ENCODE measurements around the gene CHMP1B.

Gene CHMP1B

DNA sequence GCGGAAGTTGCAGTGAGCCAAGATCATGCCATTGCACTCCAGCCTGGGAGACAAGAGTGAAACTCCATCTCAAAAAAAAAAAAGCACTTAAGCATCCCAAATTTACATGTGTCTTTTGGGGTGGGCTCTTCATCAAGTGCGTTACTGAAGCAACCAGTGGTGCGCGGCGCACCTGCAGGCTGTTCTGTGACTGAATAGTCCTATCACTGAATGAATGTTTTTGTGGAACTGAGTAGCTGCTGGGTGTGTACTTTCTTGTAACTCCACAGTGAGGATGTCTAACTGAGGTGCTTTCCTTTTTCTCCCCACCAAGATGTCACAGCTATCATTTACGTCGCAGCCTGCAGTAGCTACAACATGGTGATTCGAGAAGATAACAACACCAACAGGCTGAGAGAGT is 17.0 kb downstream of the CHMP1B start:
- Histone ChIP-seq H3K4me3 (ENCODE audit: low read depth, low read length) (no peak overlapping the region), H3K9ac (ENCODE audit: low read length) (no peak overlapping the region), H3K27me3 (ENCODE audit: control insufficient read depth, insufficient read depth, low read length) (no peaks in the 10 kb centered on the region), H3K27ac (ENCODE audit: low read depth, low read length) (no peak overlapping the region), H3K36me3 (ENCODE audit: control insufficient read depth, insufficient read depth, low read length) (peaks cover 2% of the 10 kb centered on the region), H3K9me3 (ENCODE audit: control insufficient read depth, insufficient read depth, low read depth, low read length) (no peaks in the 10 kb centered on the region), H3K4me1 (ENCODE audit: control insufficient read depth, insufficient read depth, low read length) (peaks cover 9% of the 10 kb centered on the region)

DNA sequence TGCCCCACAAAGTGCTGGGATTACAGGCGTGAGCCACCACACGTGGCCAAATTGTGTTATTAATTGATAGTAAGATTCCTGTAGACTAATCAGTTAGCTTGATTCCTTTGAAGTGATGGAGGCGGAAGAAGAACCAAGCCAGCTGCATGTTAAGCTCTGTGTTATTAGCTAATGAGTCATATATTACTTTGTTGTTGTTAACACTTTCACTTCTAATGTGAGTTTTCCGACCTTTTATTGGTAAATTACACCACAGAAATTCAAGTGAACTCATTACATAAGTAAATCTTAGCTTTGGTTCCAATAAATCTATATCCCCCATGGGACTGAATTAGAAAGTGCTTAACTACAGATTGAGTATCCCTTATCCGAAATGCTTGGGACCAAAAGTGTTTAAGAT is 20.3 kb downstream of the CHMP1B start:
- Histone ChIP-seq H3K27me3 (ENCODE audit: control insufficient read depth, insufficient read depth, low read length) (no peaks in the 10 kb centered on the region), H3K4me1 (ENCODE audit: control insufficient read depth, insufficient read depth, low read length) (peaks cover 7% of the 10 kb centered on the region), H3K4me3 (ENCODE audit: low read depth, low read length) (no peak overlapping the region), H3K9ac (ENCODE audit: low read length) (no peak overlapping the region), H3K36me3 (ENCODE audit: control insufficient read depth, insufficient read depth, low read length) (peaks cover 20% of the 10 kb centered on the region), H3K9me3 (ENCODE audit: control insufficient read depth, insufficient read depth, low read depth, low read length) (peaks cover 4% of the 10 kb centered on the region; the same call in 1 of the 2 replicates), H3K27ac (ENCODE audit: low read depth, low read length) (no peak overlapping the region)

DNA sequence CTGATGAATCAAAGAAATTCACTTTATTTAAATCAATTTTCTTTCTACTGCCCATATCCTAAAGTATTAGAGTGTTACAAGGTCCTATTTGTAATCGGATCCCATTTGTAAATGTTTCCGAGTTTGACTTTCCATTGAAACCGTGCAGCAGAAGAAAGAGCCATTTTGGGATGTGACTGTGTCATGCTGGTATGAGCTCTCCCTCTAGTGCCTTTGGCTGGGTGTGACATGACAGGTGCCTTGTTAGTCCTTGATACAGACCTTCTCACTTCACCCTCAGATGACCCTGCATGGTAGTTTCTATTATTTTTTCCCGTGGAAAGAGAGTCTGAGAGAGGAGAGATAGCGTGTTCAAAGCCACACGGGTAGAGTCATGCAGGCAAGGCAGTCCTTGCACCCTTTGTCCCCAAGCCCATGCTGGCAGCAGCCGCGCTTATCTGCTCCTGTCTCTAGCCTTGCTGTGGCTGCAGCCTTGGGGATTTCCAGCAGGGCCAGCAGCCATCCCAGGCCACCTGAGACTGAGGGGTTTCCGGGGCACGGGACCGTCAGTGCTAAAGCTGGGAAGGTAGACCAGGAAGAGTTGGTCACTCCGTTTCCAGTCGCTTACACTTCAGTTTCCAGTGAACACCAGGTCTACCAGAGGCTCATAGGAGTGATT is 21.4 kb downstream of the CHMP1B start:
- Histone ChIP-seq H3K4me3 (ENCODE audit: low read depth, low read length) (no peak overlapping the region), H3K9ac (ENCODE audit: low read length) (no peak overlapping the region), H3K27me3 (ENCODE audit: control insufficient read depth, insufficient read depth, low read length) (no peaks in the 10 kb centered on the region), H3K27ac (ENCODE audit: low read depth, low read length) (no peak overlapping the region), H3K9me3 (ENCODE audit: control insufficient read depth, insufficient read depth, low read depth, low read length) (peaks cover 4% of the 10 kb centered on the region; the same call in 1 of the 2 replicates), H3K4me1 (ENCODE audit: control insufficient read depth, insufficient read depth, low read length) (peaks cover 6% of the 10 kb centered on the region), H3K36me3 (ENCODE audit: control insufficient read depth, insufficient read depth, low read length) (peaks cover 25% of the 10 kb centered on the region)

DNA sequence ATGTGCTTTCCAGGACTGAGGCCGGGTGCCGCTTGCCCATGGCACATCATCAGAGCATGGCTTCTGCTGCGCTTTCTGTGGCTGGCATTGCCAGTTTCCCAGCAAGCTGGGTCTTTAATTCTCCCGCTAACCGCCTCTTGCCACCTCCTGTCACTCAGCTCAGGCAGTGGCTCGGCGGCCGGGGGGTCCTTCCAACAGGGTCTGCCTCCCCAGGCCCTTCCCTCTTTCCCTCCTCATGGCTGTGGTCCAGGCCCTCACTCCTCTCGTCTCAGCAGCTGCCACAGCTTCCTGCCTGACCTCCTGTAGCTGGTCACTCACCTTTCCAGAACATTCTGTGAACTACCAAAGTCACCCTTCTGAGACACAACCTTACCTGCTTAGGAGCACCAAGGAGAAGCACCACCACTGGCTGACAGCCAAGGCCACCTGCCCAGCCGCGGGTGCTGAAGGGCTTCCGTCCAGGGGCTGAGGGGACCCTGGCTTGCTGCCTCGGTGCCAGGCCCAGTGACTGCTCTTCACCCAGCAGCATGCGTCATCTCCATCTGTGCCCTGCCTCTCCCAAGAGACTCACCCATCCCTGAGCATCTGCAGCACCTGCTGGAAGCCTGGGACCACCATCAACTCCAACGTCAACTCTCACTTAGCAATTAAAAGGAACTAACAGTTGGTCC is 22.6 kb downstream of the CHMP1B start:
- H3K9ac ChIP-seq (ENCODE audit: low read length), result no peak overlapping the region

DNA sequence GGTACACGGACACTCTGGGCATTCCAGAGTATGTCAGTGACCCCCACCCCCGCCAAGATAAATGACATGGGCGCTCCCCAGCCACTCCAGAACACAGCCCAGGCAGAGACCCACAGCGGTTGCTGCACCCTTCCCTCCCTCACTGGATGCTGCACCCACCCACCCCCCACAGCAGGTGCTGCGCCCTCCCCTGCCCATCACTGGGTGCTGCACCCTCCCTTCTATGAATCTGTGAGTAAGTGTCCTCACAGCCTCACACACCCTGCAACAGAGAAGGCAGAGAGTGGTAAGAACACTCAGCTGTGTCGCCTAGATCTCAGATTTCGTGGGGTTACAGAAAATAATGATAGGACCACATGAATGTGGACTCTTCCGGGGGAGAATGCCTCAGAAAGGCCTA is 23.5 kb downstream of the CHMP1B start:
- Histone ChIP-seq H3K9ac (ENCODE audit: low read length) (no peak overlapping the region), H3K9me3 (ENCODE audit: control insufficient read depth, insufficient read depth, low read depth, low read length) (peaks cover 4% of the 10 kb centered on the region; the same call in 1 of the 2 replicates), H3K4me1 (ENCODE audit: control insufficient read depth, insufficient read depth, low read length) (peaks cover 6% of the 10 kb centered on the region; the same call in 1 of the 2 replicates), H3K27ac (ENCODE audit: low read depth, low read length) (no peak overlapping the region), H3K36me3 (ENCODE audit: control insufficient read depth, insufficient read depth, low read length) (peaks cover 29% of the 10 kb centered on the region), H3K27me3 (ENCODE audit: control insufficient read depth, insufficient read depth, low read length) (no peaks in the 10 kb centered on the region), H3K4me3 (ENCODE audit: low read depth, low read length) (no peak overlapping the region)

More for the DNA sequence above, 22.6 kb downstream of the CHMP1B start:
- Histone ChIP-seq H3K4me3 (ENCODE audit: low read depth, low read length) (no peak overlapping the region), H3K9me3 (ENCODE audit: control insufficient read depth, insufficient read depth, low read depth, low read length) (peaks cover 4% of the 10 kb centered on the region; the same call in 1 of the 2 replicates), H3K36me3 (ENCODE audit: control insufficient read depth, insufficient read depth, low read length) (peaks cover 25% of the 10 kb centered on the region), H3K27ac (ENCODE audit: low read depth, low read length) (no peak overlapping the region), H3K27me3 (ENCODE audit: control insufficient read depth, insufficient read depth, low read length) (no peaks in the 10 kb centered on the region), H3K4me1 (ENCODE audit: control insufficient read depth, insufficient read depth, low read length) (peaks cover 6% of the 10 kb centered on the region; the same call in 1 of the 2 replicates)

DNA sequence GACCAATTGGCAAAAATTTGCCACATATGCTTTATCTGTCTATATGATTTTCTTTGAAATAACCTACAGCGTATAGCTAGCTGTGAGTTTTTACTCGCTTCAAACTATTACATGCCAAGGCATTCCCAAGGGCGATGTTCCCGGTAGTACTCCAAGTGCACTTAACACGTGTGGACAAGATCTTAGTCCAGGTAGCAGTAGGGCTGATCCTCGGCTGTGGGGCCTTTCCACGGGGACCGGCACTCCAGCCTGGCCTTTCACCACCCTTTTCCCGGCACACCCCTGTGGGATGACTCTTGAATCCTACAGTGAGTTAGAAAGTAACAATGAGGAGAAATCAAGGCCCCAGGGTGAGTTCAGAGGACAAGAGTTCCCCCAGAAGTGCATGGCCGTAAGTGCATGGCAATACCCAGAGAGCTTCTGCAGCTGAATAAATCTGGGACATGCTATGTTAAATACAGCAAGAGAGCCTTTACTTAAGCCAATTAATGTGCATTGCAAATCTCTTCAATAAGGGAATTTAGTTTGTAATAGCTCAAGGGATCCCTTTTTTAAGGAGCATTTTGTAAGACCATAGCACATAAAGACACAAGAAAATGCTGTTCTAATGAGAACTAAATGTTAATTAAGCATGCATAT is 26.4 kb downstream of the CHMP1B start:
- H3K9me3 ChIP-seq (ENCODE audit: control insufficient read depth, insufficient read depth, low read depth, low read length), result peaks cover 4% of the 10 kb centered on the region; the same call in 1 of the 2 replicates
- H3K4me1 ChIP-seq (ENCODE audit: control insufficient read depth, insufficient read depth, low read length), result peaks cover 6% of the 10 kb centered on the region; the same call in 1 of the 2 replicates
- H3K9ac ChIP-seq (ENCODE audit: low read length), result no peak overlapping the region
- no peak overlapping the region for H3K4me3 ChIP-seq (ENCODE audit: low read depth, low read length)
- H3K27ac ChIP-seq (ENCODE audit: low read depth, low read length), result no peak overlapping the region
- no peaks in the 10 kb centered on the region for H3K27me3 ChIP-seq (ENCODE audit: control insufficient read depth, insufficient read depth, low read length)
- H3K36me3 ChIP-seq (ENCODE audit: control insufficient read depth, insufficient read depth, low read length), result peaks cover 43% of the 10 kb centered on the region

DNA sequence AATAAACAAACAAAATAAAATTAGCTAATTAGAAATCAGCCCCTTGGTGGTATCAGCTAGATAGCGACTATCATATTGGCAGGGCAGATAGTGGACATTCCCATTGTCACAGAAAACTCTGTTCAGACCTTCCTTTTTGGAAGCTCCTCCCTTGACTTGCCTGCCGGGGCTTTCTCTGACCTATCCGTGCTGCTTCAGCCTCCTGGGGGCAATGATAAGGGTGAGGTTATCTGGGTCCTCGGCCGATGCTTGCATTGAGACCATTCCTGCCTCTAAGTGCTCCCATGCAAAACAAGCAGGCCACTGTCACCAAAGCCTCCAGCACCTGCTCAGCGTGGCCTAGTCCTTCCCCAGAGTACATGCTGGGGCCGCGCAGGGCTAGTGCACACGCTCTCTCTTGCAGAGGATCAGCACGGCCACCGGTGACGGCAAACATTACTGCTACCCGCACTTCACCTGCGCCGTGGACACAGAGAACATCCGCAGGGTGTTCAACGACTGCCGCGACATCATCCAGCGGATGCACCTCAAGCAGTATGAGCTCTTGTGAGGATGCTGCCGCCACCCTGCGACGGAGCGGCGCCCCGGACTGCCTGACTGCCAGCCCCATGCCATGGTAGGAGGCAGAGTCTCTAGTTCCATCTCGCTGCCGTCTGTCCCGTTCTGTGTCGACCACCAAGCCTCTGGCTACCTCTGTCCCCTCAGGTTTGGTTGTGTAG is 29.5 kb downstream of the CHMP1B start:
- H3K4me3 ChIP-seq (ENCODE audit: low read depth, low read length), result no peak overlapping the region
- H3K36me3 ChIP-seq (ENCODE audit: control insufficient read depth, insufficient read depth, low read length), result peaks cover 48% of the 10 kb centered on the region
- no peaks in the 10 kb centered on the region for H3K9me3 ChIP-seq (ENCODE audit: control insufficient read depth, insufficient read depth, low read depth, low read length)
- H3K9ac ChIP-seq (ENCODE audit: low read length), result no peak overlapping the region
- H3K4me1 ChIP-seq (ENCODE audit: control insufficient read depth, insufficient read depth, low read length), result peaks cover 6% of the 10 kb centered on the region; the same call in 1 of the 2 replicates
- H3K27me3 ChIP-seq (ENCODE audit: control insufficient read depth, insufficient read depth, low read length), result no peaks in the 10 kb centered on the region
- H3K27ac ChIP-seq (ENCODE audit: low read depth, low read length), result no peak overlapping the region

DNA sequence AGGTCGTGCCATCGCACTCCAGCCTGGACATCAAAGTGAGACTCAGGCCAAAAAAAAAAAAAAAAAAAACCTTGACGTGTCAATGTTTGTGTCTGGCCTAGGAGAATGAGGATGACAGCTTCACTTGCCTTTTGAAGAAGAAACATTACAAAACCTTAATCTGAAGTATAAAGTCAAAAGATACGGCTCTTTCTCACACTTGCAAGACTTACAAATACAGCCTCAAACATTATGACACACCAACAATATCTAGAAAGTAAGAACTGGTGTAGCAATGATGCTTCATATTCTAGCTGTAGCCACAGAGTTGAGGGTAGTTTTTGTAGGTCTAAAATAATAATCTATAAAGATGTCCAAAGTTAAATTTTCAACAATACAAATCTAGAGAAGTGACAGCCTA is 31.4 kb downstream of the CHMP1B start:
- H3K27ac ChIP-seq (ENCODE audit: low read depth, low read length), result no peak overlapping the region
- H3K4me1 ChIP-seq (ENCODE audit: control insufficient read depth, insufficient read depth, low read length), result peaks cover 6% of the 10 kb centered on the region; the same call in 1 of the 2 replicates
- H3K27me3 ChIP-seq (ENCODE audit: control insufficient read depth, insufficient read depth, low read length), result no peaks in the 10 kb centered on the region
- H3K4me3 ChIP-seq (ENCODE audit: low read depth, low read length), result no peak overlapping the region
- no peak overlapping the region for H3K9ac ChIP-seq (ENCODE audit: low read length)
- H3K9me3 ChIP-seq (ENCODE audit: control insufficient read depth, insufficient read depth, low read depth, low read length), result no peaks in the 10 kb centered on the region
- peaks cover 47% of the 10 kb centered on the region for H3K36me3 ChIP-seq (ENCODE audit: control insufficient read depth, insufficient read depth, low read length)

DNA sequence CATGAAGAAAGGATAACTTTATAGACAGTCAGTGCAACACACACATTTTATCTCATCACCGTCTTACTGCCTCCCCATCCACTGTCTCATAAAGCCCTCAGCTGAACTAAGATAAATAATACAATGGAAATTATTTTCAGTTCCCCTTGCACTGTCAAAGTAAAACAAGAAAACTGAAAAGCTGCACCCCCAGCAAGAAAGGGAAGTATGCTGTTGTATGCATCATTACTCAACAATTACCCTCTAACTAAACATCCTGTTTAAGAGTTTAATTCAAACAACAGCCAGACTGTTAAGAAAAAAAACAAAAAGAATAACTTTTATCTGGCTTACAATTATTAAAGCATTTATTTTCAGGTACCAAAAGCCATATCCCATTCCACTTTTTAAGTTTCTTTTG is 31.9 kb downstream of the CHMP1B start:
- Histone ChIP-seq H3K27me3 (ENCODE audit: control insufficient read depth, insufficient read depth, low read length) (no peaks in the 10 kb centered on the region), H3K4me1 (ENCODE audit: control insufficient read depth, insufficient read depth, low read length) (peaks cover under 1% of the 10 kb centered on the region; the same call in 1 of the 2 replicates), H3K9me3 (ENCODE audit: control insufficient read depth, insufficient read depth, low read depth, low read length) (no peaks in the 10 kb centered on the region), H3K36me3 (ENCODE audit: control insufficient read depth, insufficient read depth, low read length) (peaks cover 52% of the 10 kb centered on the region), H3K27ac (ENCODE audit: low read depth, low read length) (no peak overlapping the region), H3K9ac (ENCODE audit: low read length) (no peak overlapping the region), H3K4me3 (ENCODE audit: low read depth, low read length) (no peak overlapping the region)

DNA sequence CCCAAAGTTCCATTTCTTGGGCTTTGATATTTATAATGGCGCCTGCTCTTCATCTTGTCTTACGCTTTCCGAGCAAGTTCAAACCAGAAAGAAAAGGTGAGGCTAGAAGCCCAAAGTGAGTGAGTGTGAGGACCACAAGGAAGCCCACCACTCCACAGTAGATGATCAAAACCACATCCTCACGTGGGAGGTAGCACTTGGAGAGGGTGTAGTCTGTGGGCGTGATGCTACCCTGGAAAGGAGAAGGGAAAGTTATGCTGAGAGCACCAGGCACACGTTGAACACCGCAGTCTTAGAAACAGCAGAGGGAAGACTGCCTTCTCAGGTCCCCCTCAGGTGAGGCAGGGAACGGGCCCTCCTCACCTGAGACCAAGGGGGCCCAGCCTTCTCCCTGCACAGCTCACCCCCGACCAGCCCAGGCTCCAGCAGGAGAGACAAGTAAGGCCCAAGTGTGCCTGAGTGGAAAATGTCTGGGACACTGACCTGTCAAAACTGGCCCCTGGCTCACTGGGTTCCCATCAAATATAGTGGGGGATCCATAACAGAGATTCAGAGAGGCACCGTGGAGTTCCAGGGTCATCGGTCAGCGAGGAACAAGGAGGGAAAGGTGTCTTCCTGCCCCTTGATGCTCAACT is 33.3 kb downstream of the CHMP1B start:
- no peaks in the 10 kb centered on the region for H3K27me3 ChIP-seq (ENCODE audit: control insufficient read depth, insufficient read depth, low read length)
- no peaks in the 10 kb centered on the region for H3K4me1 ChIP-seq (ENCODE audit: control insufficient read depth, insufficient read depth, low read length)
- no peak overlapping the region for H3K27ac ChIP-seq (ENCODE audit: low read depth, low read length)
- peaks cover 60% of the 10 kb centered on the region for H3K36me3 ChIP-seq (ENCODE audit: control insufficient read depth, insufficient read depth, low read length)
- H3K4me3 ChIP-seq (ENCODE audit: low read depth, low read length), result no peak overlapping the region
- no peak overlapping the region for H3K9ac ChIP-seq (ENCODE audit: low read length)
- H3K9me3 ChIP-seq (ENCODE audit: control insufficient read depth, insufficient read depth, low read depth, low read length), result no peaks in the 10 kb centered on the region
